ENCODE measurements around the gene TMEM128.

DNA sequence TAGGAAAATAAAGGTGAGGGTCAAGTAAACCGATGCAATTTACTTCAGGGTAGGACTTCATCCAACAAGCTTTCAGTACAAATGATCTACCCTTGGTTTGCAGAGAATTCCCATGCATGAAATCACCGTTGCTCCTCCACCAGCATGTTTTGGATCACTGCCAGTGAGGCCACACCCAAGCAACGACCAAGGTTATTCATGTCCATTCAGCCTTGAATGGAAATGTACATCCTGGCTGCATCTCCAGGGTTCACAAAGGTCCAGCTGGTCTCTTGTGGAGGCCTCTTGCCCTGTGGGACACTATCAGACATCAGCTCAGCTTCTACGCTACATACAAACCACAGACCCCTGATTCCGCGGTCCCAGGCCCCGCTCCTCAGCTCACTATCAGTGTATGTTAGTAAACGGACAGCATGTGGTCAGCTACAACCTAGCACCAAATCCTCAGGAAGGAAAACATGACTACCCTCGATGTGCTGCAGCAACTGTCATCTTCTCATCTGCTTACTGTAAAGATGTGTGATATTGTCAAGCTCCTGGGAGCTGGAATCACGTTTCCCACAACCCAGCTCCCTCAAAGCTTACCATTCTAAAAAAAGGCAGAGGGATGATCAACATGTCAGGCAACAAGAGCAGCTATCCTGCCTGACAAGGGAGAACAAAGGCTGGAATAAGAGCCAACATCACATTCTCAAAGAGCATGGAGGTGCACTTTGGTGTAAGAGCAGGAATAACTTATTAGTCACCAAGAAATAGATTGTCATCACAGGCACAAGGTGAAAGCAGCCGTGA lies 37.0 kb upstream of the TMEM128 start:
- TF ChIP-seq POLR2A (IDR thresholded peaks at IDR 0.05; ENCODE audit: low read length) (no peak), GATA1 (IDR thresholded peaks at IDR 0.05; ENCODE audit: low read depth, low read length) (no peak)

Measured in erythroblast (primary cell).